Heart left ventricle (tissue), 16 donors: Measurements from ENCODE around the gene ARHGAP15. TPM values are rescaled to one million over a fixed set of nuclear protein-coding genes. Genes with fewer than 3 reads are reported as not detected.

Experiments
- ATAC-seq, 4 donors: fragments of 200-7000 bp; cut with Tn5 transposase; one replicate each; pipeline ENCODE4 v1.9.1; 2020 to 2022; ENCODE audit warnings: moderate library complexity in 4 of 4, mild to moderate bottlenecking in 3 of 4, moderate number of reproducible peaks in 1 of 4
- DNase-seq, 5 donors: peaks; one replicate each; pipeline ENCODE4 v3.0.0-alpha.2; 2020
- H3K27ac ChIP-seq, 12 donors: fragments of 200-600 bp; sonication (generic) in 4 of 12; one replicate each; pipeline versions ENCODE4 v1.5.0 to v1.8.0; 2016 to 2022; ENCODE audit warnings: mild to moderate bottlenecking in 2 of 12
- H3K27me3 ChIP-seq, 9 donors: fragments of 200-600 bp; sonication (generic) in 2 of 9; one replicate each; pipeline versions ENCODE4 v1.5.1 to v1.8.0; 2016 to 2022; ENCODE audit warnings: mild to moderate bottlenecking in 3 of 9
- H3K36me3 ChIP-seq, 9 donors: fragments of 200-600 bp; sonication (generic) in 2 of 9; one replicate each; pipeline versions ENCODE4 v1.5.0 to v1.8.0; 2018 to 2022; ENCODE audit warnings: mild to moderate bottlenecking in 2 of 9
- H3K4me1 ChIP-seq, 12 donors: fragments of 200-600 bp; sonication (generic) in 4 of 12; one replicate each; pipeline versions ENCODE4 v1.5.0 to v1.8.0; 2016 to 2022; ENCODE audit warnings: mild to moderate bottlenecking in 3 of 12
- H3K4me3 ChIP-seq, 12 donors: fragments of 200-600 bp; sonication (generic) in 4 of 12; one replicate each; pipeline versions ENCODE4 v1.5.0 to v1.8.0; 2017 to 2022; ENCODE audit warnings: mild to moderate bottlenecking in 9 of 12, moderate library complexity in 4 of 12
- H3K9me3 ChIP-seq, 12 donors: fragments of 200-600 bp; sonication (generic) in 4 of 12; one replicate each; pipeline versions ENCODE4 v1.5.0 to v1.8.0; 2016 to 2022; ENCODE audit warnings: mild to moderate bottlenecking in 1 of 12
- CTCF ChIP-seq, 12 donors: fragments of 200-600 bp; sonication (generic) in 4 of 12; IDR thresholded peaks; one replicate each; pipeline versions ENCODE4 v1.5.0 to v1.8.0; 2018 to 2022; ENCODE audit warnings: antibody characterized with exemption in 12 of 12, mild to moderate bottlenecking in 5 of 12
- POLR2A ChIP-seq, 2 donors: fragments of 450-650 bp; IDR thresholded peaks; one replicate each; pipeline ENCODE4 v1.6.1; 2017; ENCODE audit warnings: antibody characterized with exemption in 2 of 2, mild to moderate bottlenecking in 2 of 2, moderate library complexity in 2 of 2
- WGBS, 4 donors: extraction: QIAGEN DNeasy Blood & Tissue Kit in 2 of 4; methylation state at CpG; one replicate each; pipeline versions ENCODE4 v1.1.5 to v1.1.7; 2013 to 2018; 5-methylcytosine and 5-hydroxymethylcytosine counted together
- intact Hi-C, 10 donors: fragments of 100-400 bp; cut with DNase I; formaldehyde crosslinking; loops; one replicate each; pipeline versions ENCODE4 v1.11.1 to v1.14.2; 2022
- polyA plus RNA-seq, 2 donors: library from polyadenylated mRNA; stranded (reverse); fragments of 200-250 nt; gene quantifications; one replicate each; pipeline ENCODE4 v1.2.3, GENCODE V29; 2013
- total RNA-seq, 9 donors: library from RNA; depleted of rRNA in 2 of 9; stranded (reverse); fragments of >200 nt in 2 of 9; fragmentation: NEBNext Ultra II Directional in 3 of 9; extraction: Animal tissue kit (Norgen Biotek cat#: 25700) in 3 of 9; gene quantifications; one replicate each; pipeline versions ENCODE4 v1.1.0 to v1.2.4, GENCODE V29; 2016 to 2023
- donor health status: ischemic (EF 13 %, LVEDD 7.1; RV severe dilation, severe dysfunction).
- donor health status: healthy with polysubstance abuse.
- donor health status: DM: no; HTN: yes; CAD: no.
- donor health status: DM: no; HTN: no; CAD: no.
- donor health status: ischemic (EF 25% LVEDD 6.9; RV normal size, moderate dysfunction).
- donor health status: ischemic (EF 25% LVEDD 5.7; RV mildly dilated, moderate dysfunction).
- donor health status: healthy.
- donor health status: DM: yes; HTN: yes; CAD: no.
- donor health status: ischemic (EF 35%, LVEDD 5.7; RV mildly dilated, moderate dysfunction).
- donor health status: nonischemic (EF 11% LVEDD 7.7; RV severe dilation, severe dysfunction).
- donor health status: DM: yes; HTN: yes; CAD: no.
- donor health status: PGD.
- donor health status: ischemic (EF 29% LVEDD 5.4; RV normal size, mild dysfunction).
- donor health status: nonischemic (EF 23%, LVEDD 6.1; RV moderate dilation, normal function).

ARHGAP15 gene
- total and polyA plus RNA-seq, 11 donors = 1.3 to 8.7 (median 3.3) TPM

GRCh38 chr2:143133783-143134182 is 4.6 kb downstream of the ARHGAP15 start:
- WGBS, 4 donors = 74 to 98% (median 93%) methylated on average over 2 of the region's 2 CpGs
- no peak overlapping the region for H3K27ac ChIP-seq
- H3K4me1 ChIP-seq = peaks cover 0 to 33% (median 0%) of the 10 kb centered on the region in 12 donors
- intact Hi-C loops = no loop called here
- H3K4me3 ChIP-seq = no peak overlapping the region
- no peak for ATAC-seq
- DNase-seq = no peak
- H3K9me3 ChIP-seq = no peaks in the 10 kb centered on the region
- peaks cover 0 to 4% (median 0%) of the 10 kb centered on the region in 9 donors for H3K27me3 ChIP-seq
- no peaks in the 10 kb centered on the region for H3K36me3 ChIP-seq
- TF ChIP-seq CTCF (IDR thresholded peaks at IDR 0.05) (no peak), POLR2A (IDR thresholded peaks at IDR 0.05) (no peak)

- intact Hi-C loops = no loop called here
- ATAC-seq (no peak), DNase-seq (no peak)
- H3K4me3 ChIP-seq = no peak overlapping the region
- no peak overlapping the region for H3K27ac ChIP-seq
- 65 to 80% (median 70%) methylated on average over 3 of the region's 3 CpGs for WGBS, 4 donors
- H3K27me3 ChIP-seq = peaks cover 0 to 4% (median 0%) of the 10 kb centered on the region in 9 donors
- H3K36me3 ChIP-seq = no peaks in the 10 kb centered on the region
- TF ChIP-seq POLR2A (IDR thresholded peaks at IDR 0.05) = no peak
- TF ChIP-seq CTCF (IDR thresholded peaks at IDR 0.05) = no peak
- H3K4me1 ChIP-seq = peaks cover 0 to 56% (median 0%) of the 10 kb centered on the region in 12 donors
- H3K9me3 ChIP-seq = no peaks in the 10 kb centered on the region
Measured at GRCh38 chr2:143138292-143138691, 9.1 kb downstream of the ARHGAP15 start.

- DNase-seq (no peak), ATAC-seq (no peak)
- Histone ChIP-seq H3K9me3 (no peaks in the 10 kb centered on the region), H3K4me3 (no peak overlapping the region), H3K27me3 (peaks cover 0 to 4% (median 0%) of the 10 kb centered on the region in 9 donors), H3K36me3 (no peaks in the 10 kb centered on the region), H3K27ac (no peak overlapping the region), H3K4me1 (peaks cover 0 to 56% (median 0%) of the 10 kb centered on the region in 12 donors)
- no peak for TF ChIP-seq POLR2A (IDR thresholded peaks at IDR 0.05)
- TF ChIP-seq CTCF (IDR thresholded peaks at IDR 0.05) = no peak
- intact Hi-C loops = no loop called here
- WGBS, 4 donors = 88 to 96% (median 92%) methylated on average over 2 of the region's 2 CpGs
Measured at GRCh38 chr2:143139835-143140393, 10.7 kb downstream of the ARHGAP15 start.

GRCh38 chr2:143140864-143141661 is 11.8 kb downstream of the ARHGAP15 start:
- WGBS, 4 donors = 54 to 74% (median 65%) methylated on average over 1 of the region's 1 CpG
- peak overlapping the region in 1 of 12 donors; percentile 5 for H3K27ac ChIP-seq
- TF ChIP-seq POLR2A (IDR thresholded peaks at IDR 0.05) = no peak
- TF ChIP-seq CTCF (IDR thresholded peaks at IDR 0.05) = no peak

More at GRCh38 chr2:143140864-143141661, 11.8 kb downstream of the ARHGAP15 start:
- H3K36me3 ChIP-seq = no peaks in the 10 kb centered on the region
- intact Hi-C loops = no loop called here
- ATAC-seq = no peak
- no peaks in the 10 kb centered on the region for H3K9me3 ChIP-seq
- H3K4me1 ChIP-seq = peaks cover 0 to 58% (median 0%) of the 10 kb centered on the region in 12 donors
- H3K27me3 ChIP-seq = peaks cover 0 to 4% (median 0%) of the 10 kb centered on the region in 9 donors
- no peak overlapping the region for H3K4me3 ChIP-seq
- DNase-seq = no peak
